ENCODE measurements around the gene ZNF599. TPM values are rescaled to one million over a fixed set of nuclear protein-coding genes. Genes with fewer than 3 reads are reported as not detected.

ZNF599 gene
- total RNA-seq, 1 experiment from 2014 or later, result 2.2 TPM

GRCh38 chr19:34731019-34731829 is 41.8 kb downstream of the ZNF599 start:
- H3K36me3 ChIP-seq (ENCODE audit: control insufficient read depth in 1 of 2, insufficient read depth in 2 of 2, low read length in 2 of 2), result no peaks in the 10 kb centered on the region
- POLR2A ChIA-PET, result no interaction called here
- intact Hi-C loops (cut with micrococcal nuclease), result no loop called here

More at GRCh38 chr19:34731019-34731829, 41.8 kb downstream of the ZNF599 start:
- no TSS peak for BruUV-seq (replicated peaks)
- no peaks in the 10 kb centered on the region for H3K9me2 ChIP-seq (ENCODE audit: insufficient read depth)
- peaks cover 4 to 17% of the 10 kb centered on the region in 2 experiments; a peak in 2 of 4 replicates for H3K4me1 ChIP-seq (ENCODE audit: control insufficient read depth in 1 of 2, insufficient read depth in 2 of 2, low read length in 2 of 2)
- H3K4me3 ChIP-seq (replicated peaks in 1 of 2; ENCODE audit: low read depth in 1 of 2, low read length in 2 of 2), result no peak overlapping the region
- no peak overlapping the region for H3K9ac ChIP-seq (ENCODE audit: low read length)
- ChIA-PET RAD21 (ENCODE audit: low non-redundant PET in 1 of 2, low total read pairs in 2 of 2, uncharacterized antibody in 2 of 2, unreplicated experiment in 2 of 2) (no interaction called here), CTCF (no interaction called here)
- DNase-seq (ENCODE audit: low read depth, low spot score) (no peak), ATAC-seq (no peak)
- H3K9me3 ChIP-seq (ENCODE audit: control insufficient read depth in 1 of 2, insufficient read depth in 1 of 2, low read depth in 1 of 2, low read length in 2 of 2), result peaks cover 0 to 4% of the 10 kb centered on the region in 2 experiments; a peak in 1 of 4 replicates
- TF ChIP-seq EZH2 (IDR thresholded peaks at IDR 0.05), result no peak
- no peak for TF ChIP-seq TCF7L2 (IDR thresholded peaks at IDR 0.05; ENCODE audit: borderline replicate concordance, extremely low read depth, insufficient read depth, insufficient read length)
- no peak for TF ChIP-seq CBX3 (IDR thresholded peaks at IDR 0.05; ENCODE audit: low read depth)
- TF ChIP-seq SRF (IDR thresholded peaks at IDR 0.05; ENCODE audit: low read depth), result no peak
- TF ChIP-seq ATF3 (IDR thresholded peaks at IDR 0.05), result no peak
- TF ChIP-seq JUND (IDR thresholded peaks at IDR 0.05), result no peak
- TF ChIP-seq RAD21 (IDR thresholded peaks at IDR 0.05; ENCODE audit: low read depth), result no peak
- no peak for TF ChIP-seq SIN3A (IDR thresholded peaks at IDR 0.05; ENCODE audit: low read depth)
- no peak for TF ChIP-seq ZNF274 (IDR thresholded peaks at IDR 0.05; ENCODE audit: low read depth, low read length)
- TF ChIP-seq REST (IDR thresholded peaks at IDR 0.05; ENCODE audit: low read depth), result no peak
- no peak for TF ChIP-seq MAX (IDR thresholded peaks at IDR 0.05)
- no peak for TF ChIP-seq ELF1 (IDR thresholded peaks at IDR 0.05; ENCODE audit: borderline replicate concordance, low read depth)
- TF ChIP-seq YY1 (IDR thresholded peaks at IDR 0.05; ENCODE audit: extremely low read depth, insufficient replicate concordance, low read depth, low read length), result no peak
- TF ChIP-seq CEBPB (IDR thresholded peaks at IDR 0.05; ENCODE audit: low read depth), result no peak
- no peak for TF ChIP-seq EGR1 (IDR thresholded peaks at IDR 0.05; ENCODE audit: low read depth)
- TF ChIP-seq POLR2AphosphoS5 (IDR thresholded peaks at IDR 0.05; ENCODE audit: low read depth, low read length), result no peak
- TF ChIP-seq SP1 (IDR thresholded peaks at IDR 0.05; ENCODE audit: low read depth), result no peak
- TF ChIP-seq CTCF (IDR thresholded peaks at IDR 0.05 in 2 of 3, conservative IDR thresholded peaks at IDR 0.05 in 1 of 3; ENCODE audit: borderline replicate concordance in 1 of 3, insufficient read depth in 1 of 3, low read depth in 2 of 3, low read length in 2 of 3), result no peak
- no peak for TF ChIP-seq ZFX (IDR thresholded peaks at IDR 0.05)
- no peak overlapping the region for H3K27ac ChIP-seq (ENCODE audit: low read depth, low read length)
- H2AFZ ChIP-seq (ENCODE audit: low read depth, low read length, poor library complexity, severe bottlenecking), result no peak overlapping the region
- H3K27me3 ChIP-seq (ENCODE audit: insufficient read depth, low read length), result peaks cover 8% of the 10 kb centered on the region; the same call in 1 of the 2 replicates
- H3K4me2 ChIP-seq (ENCODE audit: low read length), result no peak overlapping the region
- no peaks in the 10 kb centered on the region for H4K20me1 ChIP-seq (ENCODE audit: insufficient read depth)
- H3K79me2 ChIP-seq (ENCODE audit: insufficient read depth, low read length), result no peaks in the 10 kb centered on the region
